Measurements from ENCODE around the gene VKORC1L1. TPM values are rescaled to one million over a fixed set of nuclear protein-coding genes. Genes with fewer than 3 reads are reported as not detected.
"Not testable (repeated sequence)": the region's sequence is repeated elsewhere in the genome, so short reads cannot be mapped to it uniquely, and the experiment has no call there.

VKORC1L1 gene
- total and polyA plus RNA-seq, 8 donors: 3.4 to 12.0 (median 8.0) TPM

- Histone ChIP-seq H3K27me3 (no peaks in the 10 kb centered on the region), H3K36me3 (no peaks in the 10 kb centered on the region), H3K4me1 (no peaks in the 10 kb centered on the region), H3K9me3 (no peaks in the 10 kb centered on the region), H3K4me3 (no peak overlapping the region), H3K27ac (no peak overlapping the region)
- 81 to 87% methylated on average over 5 of the region's 5 CpGs for WGBS, 2 donors
- intact Hi-C loops (cut with DNase I): no loop called here
- DNase-seq (no peak), ATAC-seq (no peak), FAIRE-seq (no peak)
- TF ChIP-seq, protein P1, sequence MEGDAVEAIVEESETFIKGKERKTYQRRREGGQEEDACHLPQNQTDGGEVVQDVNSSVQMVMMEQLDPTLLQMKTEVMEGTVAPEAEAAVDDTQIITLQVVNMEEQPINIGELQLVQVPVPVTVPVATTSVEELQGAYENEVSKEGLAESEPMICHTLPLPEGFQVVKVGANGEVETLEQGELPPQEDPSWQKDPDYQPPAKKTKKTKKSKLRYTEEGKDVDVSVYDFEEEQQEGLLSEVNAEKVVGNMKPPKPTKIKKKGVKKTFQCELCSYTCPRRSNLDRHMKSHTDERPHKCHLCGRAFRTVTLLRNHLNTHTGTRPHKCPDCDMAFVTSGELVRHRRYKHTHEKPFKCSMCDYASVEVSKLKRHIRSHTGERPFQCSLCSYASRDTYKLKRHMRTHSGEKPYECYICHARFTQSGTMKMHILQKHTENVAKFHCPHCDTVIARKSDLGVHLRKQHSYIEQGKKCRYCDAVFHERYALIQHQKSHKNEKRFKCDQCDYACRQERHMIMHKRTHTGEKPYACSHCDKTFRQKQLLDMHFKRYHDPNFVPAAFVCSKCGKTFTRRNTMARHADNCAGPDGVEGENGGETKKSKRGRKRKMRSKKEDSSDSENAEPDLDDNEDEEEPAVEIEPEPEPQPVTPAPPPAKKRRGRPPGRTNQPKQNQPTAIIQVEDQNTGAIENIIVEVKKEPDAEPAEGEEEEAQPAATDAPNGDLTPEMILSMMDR (IDR thresholded peaks at IDR 0.05): no peak
Observed at GRCh38 chr7:65892161-65892560, 19.3 kb downstream of the VKORC1L1 start.

- Histone ChIP-seq H3K4me3 (no peak overlapping the region), H3K9me3 (no peaks in the 10 kb centered on the region), H3K36me3 (no peaks in the 10 kb centered on the region), H3K27me3 (no peaks in the 10 kb centered on the region), H3K27ac (no peak overlapping the region), H3K4me1 (no peaks in the 10 kb centered on the region)
- intact Hi-C loops (cut with DNase I): no loop called here
- FAIRE-seq (no peak), DNase-seq (no peak), ATAC-seq (no peak)
- 85 to 94% methylated on average over 1 of the region's 1 CpG for WGBS, 2 donors
- TF ChIP-seq, protein P1 (IDR thresholded peaks at IDR 0.05): no peak
Observed at GRCh38 chr7:65892835-65893234, 20.0 kb downstream of the VKORC1L1 start.

- Histone ChIP-seq H3K27ac (no peak overlapping the region), H3K36me3 (no peaks in the 10 kb centered on the region), H3K9me3 (no peaks in the 10 kb centered on the region), H3K4me3 (no peak overlapping the region), H3K4me1 (peaks cover 0 to 11% (median 0%) of the 10 kb centered on the region in 3 donors), H3K27me3 (no peaks in the 10 kb centered on the region)
- WGBS, 2 donors: 95% methylated on average over 4 of the region's 4 CpGs
- FAIRE-seq (no peak), DNase-seq (no peak), ATAC-seq (no peak)
- intact Hi-C loops (cut with DNase I): no loop called here
- TF ChIP-seq, protein P1 (IDR thresholded peaks at IDR 0.05): no peak
Observed at GRCh38 chr7:65896279-65896870, 23.5 kb downstream of the VKORC1L1 start.

DNA sequence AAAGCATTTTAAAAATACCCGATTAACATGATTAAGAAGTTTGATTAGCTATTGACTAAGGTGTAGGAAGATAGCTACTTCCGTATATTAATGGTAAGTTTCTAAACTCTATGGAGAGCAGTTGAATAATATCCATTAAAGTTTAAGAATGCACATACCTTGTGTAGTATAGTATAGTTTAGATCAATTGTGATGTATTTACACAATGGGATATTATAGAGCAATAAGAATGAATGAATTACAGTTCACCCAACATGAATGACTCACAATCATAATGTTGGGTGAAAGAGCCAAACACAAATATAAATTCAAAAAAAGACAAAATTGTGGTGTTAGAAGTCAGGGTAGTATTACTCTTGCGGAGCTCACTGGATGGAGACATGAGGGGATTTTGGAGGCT is 24.4 kb downstream of the VKORC1L1 start:
- H3K27ac ChIP-seq; FAIRE-seq; ATAC-seq; DNase-seq; intact Hi-C loops (cut with DNase I); H3K27me3 ChIP-seq; H3K9me3 ChIP-seq; H3K4me3 ChIP-seq; H3K36me3 ChIP-seq: not testable (repeated sequence)
- 85 to 86% methylated on average over 3 of the region's 3 CpGs for WGBS, 2 donors
- peaks cover 0 to 11% (median 0%) of the 10 kb centered on the region in 3 donors for H3K4me1 ChIP-seq

GRCh38 chr7:65898677-65899447 is 26.0 kb downstream of the VKORC1L1 start:
- FAIRE-seq; H3K27me3 ChIP-seq; H3K4me3 ChIP-seq; H3K36me3 ChIP-seq; intact Hi-C loops (cut with DNase I); H3K9me3 ChIP-seq: not testable (repeated sequence)
- WGBS, 2 donors: 37 to 44% methylated on average over 2 of the region's 2 CpGs
- peak in 3 of 4 donors; percentile 31 to 59 (median 59) for ATAC-seq
- Histone ChIP-seq H3K4me1 (peaks cover 0 to 11% (median 0%) of the 10 kb centered on the region in 3 donors), H3K27ac (peak overlapping the region in 2 of 4 donors; percentile 5 to 28)
- DNase-seq: peak in 1 of 6 donors; percentile 19

DNA sequence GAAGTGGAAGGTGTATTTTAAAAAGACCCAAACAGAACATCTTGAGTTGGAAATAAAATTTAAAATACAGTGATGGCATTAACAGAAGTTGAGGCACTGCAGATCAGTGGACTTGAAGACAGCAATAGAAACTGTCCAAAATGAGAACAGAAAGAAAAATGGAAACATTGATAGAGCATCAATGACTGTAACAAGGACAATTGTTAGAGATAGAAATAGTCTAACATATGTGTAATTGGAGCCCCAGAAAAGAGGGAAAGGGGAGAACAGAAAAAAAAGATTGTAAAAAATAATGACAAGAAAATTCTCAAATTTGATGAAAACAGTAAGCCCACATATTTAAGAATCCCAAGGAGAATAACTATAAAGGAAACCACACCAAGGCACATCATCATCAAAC is 29.4 kb downstream of the VKORC1L1 start:
- intact Hi-C loops (cut with DNase I): no loop called here
- TF ChIP-seq, protein P1 (IDR thresholded peaks at IDR 0.05): no peak
- H3K4me3 ChIP-seq: no peak overlapping the region

More for the DNA sequence above, 29.4 kb downstream of the VKORC1L1 start:
- no peaks in the 10 kb centered on the region for H3K36me3 ChIP-seq
- H3K27me3 ChIP-seq: no peaks in the 10 kb centered on the region
- no peak for FAIRE-seq
- peaks cover 5 to 19% (median 11%) of the 10 kb centered on the region in 3 donors for H3K4me1 ChIP-seq
- no peak for ATAC-seq
- no peak overlapping the region for H3K27ac ChIP-seq
- H3K9me3 ChIP-seq: no peaks in the 10 kb centered on the region
- no peak for DNase-seq
